HEK293 (cell line): ENCODE data around the gene NAV1.

ENCODE experiments used
- CTCF ChIP-seq: fragments of 450-650 bp; formaldehyde crosslinking; IDR thresholded peaks from 2 replicates; pipeline ENCODE4 v1.5.1; 2016; ENCODE audit warnings: missing biosample characterization, missing genetic modification characterization
- KLF9 ChIP-seq: fragments of 450-650 bp; formaldehyde crosslinking; IDR thresholded peaks from 2 replicates; pipeline ENCODE4 v1.5.1; 2016; ENCODE audit warnings: missing biosample characterization, missing genetic modification characterization, low read depth
- ZNF157 ChIP-seq: fragments of 450-650 bp; formaldehyde crosslinking; IDR thresholded peaks from 2 replicates; pipeline ENCODE4 v1.5.1; 2016; ENCODE audit warnings: missing biosample characterization, missing genetic modification characterization

- TF ChIP-seq KLF9 (tag by site-specific recombination) = no peak
- TF ChIP-seq ZNF157 (tag by site-specific recombination) = no peak
- TF ChIP-seq CTCF (tag by site-specific recombination) = no peak
Measured at GRCh38 chr1:201537467-201537866, 1.5 kb upstream of the NAV1 start.
